Measurements from ENCODE around the gene THYN1. TPM values are rescaled to one million over a fixed set of nuclear protein-coding genes. Genes with fewer than 3 reads are reported as not detected.

THYN1 gene
- total and polyA plus RNA-seq, 3 experiments from 2014 or later, result 58.9 to 133 (median 68.4) TPM

DNA sequence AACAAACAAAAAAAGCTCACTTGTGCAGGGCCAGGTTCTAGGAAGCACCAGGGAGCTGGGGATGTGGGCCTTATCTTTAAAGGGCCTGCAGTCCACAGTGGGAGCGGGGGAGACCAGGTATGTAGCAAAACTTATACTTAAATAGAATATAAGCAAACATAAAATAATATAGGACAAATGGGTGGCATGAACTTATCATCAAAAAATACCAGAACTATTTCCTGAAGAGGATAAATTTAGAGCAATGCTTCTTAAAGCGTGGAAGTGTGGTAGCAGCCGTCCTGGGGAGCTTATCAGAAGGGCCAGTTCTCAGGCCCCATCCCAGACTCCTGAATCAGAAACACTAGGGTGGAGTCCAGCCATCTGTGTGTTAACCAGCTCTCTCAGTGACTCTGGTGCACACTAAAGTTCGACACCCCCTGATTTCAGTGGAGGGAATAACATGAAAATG, 19.4 kb downstream of the THYN1 start:
- Histone ChIP-seq H3K27me3 (ENCODE audit: insufficient read depth, low read length, poor library complexity, severe bottlenecking) (no peaks in the 10 kb centered on the region), H3K9me3 (ENCODE audit: low read length) (no peaks in the 10 kb centered on the region), H3K4me1 (ENCODE audit: insufficient read depth, low read length) (peaks cover 37% of the 10 kb centered on the region), H3K36me3 (ENCODE audit: insufficient read depth, low read length) (peaks cover 23% of the 10 kb centered on the region), H3K4me3 (ENCODE audit: low read length) (no peak overlapping the region), H3K27ac (ENCODE audit: low read depth, low read length) (no peak overlapping the region)
- no peaks in the 10 kb centered on the region for H3K27me3 Mint-ChIP-seq
- no peak overlapping the region for H3K4me3 Mint-ChIP-seq
- DNase-seq, result no peak
- peaks cover 38 to 56% (median 42%) of the 10 kb centered on the region in 3 donors for H3K4me1 Mint-ChIP-seq
- no peaks in the 10 kb centered on the region for H3K9me3 Mint-ChIP-seq
- H3K36me3 Mint-ChIP-seq, result peaks cover 7 to 61% (median 24%) of the 10 kb centered on the region in 3 donors
- CTCF ChIA-PET, result interaction anchor here (1.4 to 2.9 kb wide), 2 partner anchors 10 to 28 kb away, joined by 4 to 11 read pairs; no protein-coding TSS in a partner anchor
- POLR2A ChIA-PET, result no interaction called here
- H3K27ac Mint-ChIP-seq, result peak overlapping the region in 2 of 8 donors; percentile 50 to 75

- ChIA-PET CTCF (interaction anchor here (0.9 to 1.4 kb wide), 2 partner anchors 25 kb away, joined by 3 read pairs; no protein-coding TSS in a partner anchor), POLR2A (no interaction called here)
- H3K4me1 ChIP-seq (ENCODE audit: insufficient read depth, low read length), result peaks cover 52% of the 10 kb centered on the region
- Mint-ChIP-seq H3K4me3 (peak overlapping the region in 1 of 7 donors; percentile 66), H3K27me3 (no peaks in the 10 kb centered on the region), H3K9me3 (no peaks in the 10 kb centered on the region), H3K4me1 (peaks cover 54 to 68% (median 58%) of the 10 kb centered on the region in 3 donors), H3K27ac (peak overlapping the region in 5 of 8 donors; percentile 37 to 88 (median 49)), H3K36me3 (peaks cover 1 to 48% (median 16%) of the 10 kb centered on the region in 3 donors)
- no peaks in the 10 kb centered on the region for H3K9me3 ChIP-seq (ENCODE audit: low read length)
- H3K36me3 ChIP-seq (ENCODE audit: insufficient read depth, low read length), result peaks cover 16% of the 10 kb centered on the region
- no peak overlapping the region for H3K27ac ChIP-seq (ENCODE audit: low read depth, low read length)
- H3K27me3 ChIP-seq (ENCODE audit: insufficient read depth, low read length, poor library complexity, severe bottlenecking), result no peaks in the 10 kb centered on the region
- no peak for DNase-seq
- H3K4me3 ChIP-seq (ENCODE audit: low read length), result no peak overlapping the region
Observed at GRCh38 chr11:134231958-134232659, 21.0 kb downstream of the THYN1 start.

GRCh38 chr11:134230339-134230738, 22.8 kb downstream of the THYN1 start:
- H3K9me3 Mint-ChIP-seq, result no peaks in the 10 kb centered on the region
- no peaks in the 10 kb centered on the region for H3K27me3 Mint-ChIP-seq
- H3K36me3 Mint-ChIP-seq, result peaks cover 0 to 34% (median 9%) of the 10 kb centered on the region in 3 donors
- H3K9me3 ChIP-seq (ENCODE audit: low read length), result no peaks in the 10 kb centered on the region
- POLR2A ChIA-PET, result no interaction called here
- peaks cover 66% of the 10 kb centered on the region for H3K4me1 ChIP-seq (ENCODE audit: insufficient read depth, low read length)
- peak overlapping the region in 5 of 7 donors; percentile 15 to 68 (median 38) for H3K4me3 Mint-ChIP-seq
- CTCF ChIA-PET, result interaction anchor here (1.1 to 1.7 kb wide), 3 partner anchors 14 to 46 kb away, joined by 4 to 5 read pairs (median 4); partner anchors contain the start of gene GLB1L3
- H3K4me1 Mint-ChIP-seq, result peaks cover 71 to 78% (median 76%) of the 10 kb centered on the region in 3 donors
- H3K27ac ChIP-seq (ENCODE audit: low read depth, low read length), result no peak overlapping the region
- H3K27me3 ChIP-seq (ENCODE audit: insufficient read depth, low read length, poor library complexity, severe bottlenecking), result no peaks in the 10 kb centered on the region
- H3K4me3 ChIP-seq (ENCODE audit: low read length), result peak overlapping the region; percentile 8
- H3K27ac Mint-ChIP-seq, result peak overlapping the region in 7 of 8 donors; percentile 3 to 93 (median 61)
- peaks cover 5% of the 10 kb centered on the region for H3K36me3 ChIP-seq (ENCODE audit: insufficient read depth, low read length)
- no peak for DNase-seq

DNA sequence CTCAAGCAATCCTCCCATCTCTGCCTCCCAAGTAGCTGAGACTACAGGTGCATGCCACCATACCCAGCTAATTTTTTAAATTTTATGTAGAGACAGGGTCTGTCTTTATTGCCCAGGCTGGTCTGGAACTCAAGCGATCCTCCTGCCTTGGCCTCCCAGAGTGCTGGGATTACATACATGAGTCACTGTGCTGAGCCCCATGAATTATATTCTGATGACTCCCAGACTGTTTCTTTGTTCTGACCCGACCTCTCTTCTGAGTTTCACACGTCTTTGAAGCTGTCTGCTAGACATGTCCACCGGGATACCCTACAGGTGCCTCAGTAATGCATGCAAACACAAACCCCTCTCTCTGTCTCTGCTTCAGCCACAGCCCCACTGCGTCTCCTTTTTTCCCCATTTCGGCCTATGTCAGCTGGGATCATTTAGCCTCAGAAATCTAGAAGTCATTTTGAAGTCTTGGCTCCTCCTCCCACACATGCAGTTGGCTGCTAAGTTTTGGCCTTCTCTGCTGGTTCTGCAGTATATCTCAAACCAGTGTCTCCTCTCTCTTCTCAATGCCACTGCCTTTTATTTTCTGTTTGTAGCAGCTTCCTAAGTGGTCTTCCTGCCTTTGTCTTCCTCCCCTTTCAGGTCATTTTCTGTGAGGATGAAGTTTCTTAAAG, 23.9 kb downstream of the THYN1 start:
- no peak overlapping the region for H3K27ac ChIP-seq (ENCODE audit: low read depth, low read length)

DNA sequence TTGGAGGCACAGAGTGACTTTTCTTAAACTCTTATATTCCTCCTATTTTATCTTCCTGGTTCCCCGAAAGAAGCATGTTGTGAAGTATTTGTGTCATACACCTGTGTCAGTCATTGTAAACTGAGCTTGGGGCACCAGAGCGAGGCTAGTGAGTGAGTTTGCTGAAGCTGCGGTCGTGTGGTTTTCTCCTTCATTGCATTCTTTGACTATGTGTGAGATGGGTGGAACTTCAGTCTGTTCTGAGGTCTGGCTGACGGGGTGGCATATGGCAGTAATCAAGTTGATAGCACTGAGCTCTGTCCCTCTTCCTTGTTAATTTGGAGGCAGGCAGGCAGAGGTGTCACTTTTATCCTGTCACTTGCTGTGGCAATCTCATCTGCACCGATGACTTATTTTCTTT, 24.5 kb downstream of the THYN1 start:
- no peak overlapping the region for H3K27ac ChIP-seq (ENCODE audit: low read depth, low read length)
- CTCF ChIA-PET, result interaction anchor here (1.2 kb wide), 2 partner anchors 25 to 47 kb away, joined by 4 read pairs; partner anchors contain the start of genes ACAD8, GLB1L3 and THYN1
- no peaks in the 10 kb centered on the region for H3K36me3 ChIP-seq (ENCODE audit: insufficient read depth, low read length)
- no peak overlapping the region for H3K4me3 ChIP-seq (ENCODE audit: low read length)
- peak overlapping the region; percentile 53 to 76 (median 65) for H3K4me3 Mint-ChIP-seq
- no peaks in the 10 kb centered on the region for H3K9me3 Mint-ChIP-seq
- peak overlapping the region in 6 of 8 donors; percentile 18 to 68 (median 50) for H3K27ac Mint-ChIP-seq
- no peaks in the 10 kb centered on the region for H3K27me3 ChIP-seq (ENCODE audit: insufficient read depth, low read length, poor library complexity, severe bottlenecking)
- no peaks in the 10 kb centered on the region for H3K9me3 ChIP-seq (ENCODE audit: low read length)
- H3K27me3 Mint-ChIP-seq, result peaks cover 0 to 5% of the 10 kb centered on the region in 2 donors
- peaks cover 75 to 83% (median 76%) of the 10 kb centered on the region in 3 donors for H3K4me1 Mint-ChIP-seq
- H3K36me3 Mint-ChIP-seq, result peaks cover 0 to 31% (median 5%) of the 10 kb centered on the region in 3 donors
- peaks cover 66% of the 10 kb centered on the region for H3K4me1 ChIP-seq (ENCODE audit: insufficient read depth, low read length)
- peak; percentile 20 to 72 (median 28) for DNase-seq
- POLR2A ChIA-PET, result interaction anchor here (0.8 kb wide), 1 partner anchor 25 kb away, joined by 3 read pairs; the partner anchor contains the start of genes ACAD8 and THYN1

More for the DNA sequence above, 23.9 kb downstream of the THYN1 start:
- Mint-ChIP-seq H3K4me1 (peaks cover 73 to 77% (median 75%) of the 10 kb centered on the region in 3 donors), H3K27ac (peak overlapping the region in 6 of 8 donors; percentile 19 to 93 (median 42)), H3K36me3 (peaks cover 0 to 28% (median 5%) of the 10 kb centered on the region in 3 donors), H3K27me3 (no peaks in the 10 kb centered on the region), H3K4me3 (peak overlapping the region; percentile 27 to 76 (median 58)), H3K9me3 (no peaks in the 10 kb centered on the region)
- no peaks in the 10 kb centered on the region for H3K27me3 ChIP-seq (ENCODE audit: insufficient read depth, low read length, poor library complexity, severe bottlenecking)
- ChIA-PET CTCF (interaction anchor here (1.1 to 1.3 kb wide), 4 partner anchors 15 to 47 kb away, joined by 4 to 5 read pairs (median 4); partner anchors contain the start of genes ACAD8, GLB1L3 and THYN1), POLR2A (interaction anchor here (0.8 kb wide), 1 partner anchor 24 kb away, joined by 3 read pairs; the partner anchor contains the start of genes ACAD8 and THYN1)
- no peaks in the 10 kb centered on the region for H3K36me3 ChIP-seq (ENCODE audit: insufficient read depth, low read length)
- peak overlapping the region; percentile 8 for H3K4me3 ChIP-seq (ENCODE audit: low read length)
- H3K4me1 ChIP-seq (ENCODE audit: insufficient read depth, low read length), result peaks cover 66% of the 10 kb centered on the region
- H3K9me3 ChIP-seq (ENCODE audit: low read length), result no peaks in the 10 kb centered on the region
- DNase-seq, result no peak

DNA sequence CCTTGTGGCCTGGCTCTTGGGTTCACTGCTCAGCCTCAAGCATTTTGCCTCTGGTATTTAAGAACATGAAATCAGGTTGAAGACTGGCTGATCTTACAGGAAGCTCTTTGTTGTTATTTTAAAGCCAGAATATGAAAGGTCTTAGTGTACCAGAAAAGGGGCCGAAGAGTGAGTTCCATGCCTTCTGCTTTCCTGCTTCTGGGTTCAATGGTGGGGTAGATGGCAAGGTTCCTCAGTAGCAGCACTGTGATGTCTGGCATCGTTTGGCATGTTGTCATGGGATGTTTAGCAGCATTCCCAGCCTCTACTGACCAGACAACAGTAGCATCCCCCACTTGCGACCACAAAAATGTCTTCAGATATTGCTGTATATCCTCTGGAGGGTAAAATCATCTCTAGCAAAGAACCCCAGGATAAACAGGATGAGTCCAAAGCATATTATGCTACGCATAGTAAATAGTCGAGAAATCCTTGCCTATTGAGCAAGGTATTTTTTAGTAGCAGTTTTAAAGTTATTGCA, 26.3 kb downstream of the THYN1 start:
- H3K4me3 Mint-ChIP-seq, result peak overlapping the region; percentile 66 to 98 (median 95)
- H3K36me3 ChIP-seq (ENCODE audit: insufficient read depth, low read length), result no peaks in the 10 kb centered on the region
- no peaks in the 10 kb centered on the region for H3K9me3 ChIP-seq (ENCODE audit: low read length)
- H3K4me1 ChIP-seq (ENCODE audit: insufficient read depth, low read length), result peaks cover 63% of the 10 kb centered on the region
- no peaks in the 10 kb centered on the region for H3K9me3 Mint-ChIP-seq
- ChIA-PET POLR2A (no interaction called here), CTCF (interaction anchor here (1.3 to 3.7 kb wide), 4 partner anchors 18 to 51 kb away, joined by 3 to 24 read pairs (median 10); partner anchors contain the start of gene GLB1L3)
- no peak for DNase-seq
- peaks cover 0 to 5% of the 10 kb centered on the region in 2 donors for H3K27me3 Mint-ChIP-seq
- H3K4me1 Mint-ChIP-seq, result peaks cover 76 to 86% (median 78%) of the 10 kb centered on the region in 3 donors
- H3K27me3 ChIP-seq (ENCODE audit: insufficient read depth, low read length, poor library complexity, severe bottlenecking), result no peaks in the 10 kb centered on the region
- H3K27ac Mint-ChIP-seq, result peak overlapping the region in 4 of 8 donors; percentile 32 to 68 (median 60)
- H3K27ac ChIP-seq (ENCODE audit: low read depth, low read length), result no peak overlapping the region
- no peak overlapping the region for H3K4me3 ChIP-seq (ENCODE audit: low read length)
- peaks cover 0 to 29% (median 5%) of the 10 kb centered on the region in 3 donors for H3K36me3 Mint-ChIP-seq

All from CD8-positive, alpha-beta memory T cell (primary cell).